ENCODE measurements around the gene KIF16B. TPM values are rescaled to one million over a fixed set of nuclear protein-coding genes. Genes with fewer than 3 reads are reported as not detected.

Gene KIF16B
- total and polyA plus RNA-seq, 2 of the 8 experiments (the other 6 are each of a cell fraction or from before 2014, with no cell fraction given), result 3.0 to 9.2 TPM

GRCh38 chr20:16612706-16613105 lies 39.5 kb upstream of the KIF16B start:
- H4K20me1 ChIP-seq (replicated peaks in 1 of 2; ENCODE audit: control insufficient read depth in 1 of 2, insufficient read depth in 2 of 2, low read length in 2 of 2), result no peaks in the 10 kb centered on the region
- peaks cover 0 to 3% (median 1%) of the 10 kb centered on the region in 4 experiments; a peak in 1 of 7 replicates for H3K4me1 ChIP-seq (replicated peaks in 1 of 4; ENCODE audit: control insufficient read depth in 3 of 4, insufficient read depth in 4 of 4, low read length in 3 of 4)
- no peak overlapping the region for H2BK15ac ChIP-seq (ENCODE audit: low read length)
- ChIA-PET POLR2A (ENCODE audit: partially characterized antibody) (no interaction called here), CTCF (ENCODE audit: partially characterized antibody) (interaction anchor here (1.0 to 2.5 kb wide), 6 partner anchors 10 to 136 kb away, joined by 3 to 6 read pairs (median 3); partner anchors contain the start of gene OTOR)
- peaks cover 4 to 6% of the 10 kb centered on the region in 2 experiments; a peak in 1 of 4 replicates for H3K9me3 ChIP-seq (ENCODE audit: insufficient read depth in 2 of 2, low read depth in 1 of 2, low read length in 1 of 2)
- H3K23ac ChIP-seq (ENCODE audit: insufficient read length), result no peak overlapping the region
- WGBS, 2 experiments (ENCODE audit: extremely low coverage in 1 of 2, insufficient coverage in 1 of 2, insufficient read length in 1 of 2, insufficient replicate concordance in 2 of 2, low coverage in 1 of 2, low lambda C conversion rate in 2 of 2, missing lambda C conversion rate in 1 of 2), result 87% methylated on average over 2 of the region's 2 CpGs; no CpG with 5 or more reads in 1 of the 2 experiments
- no peaks in the 10 kb centered on the region for H3K79me1 ChIP-seq (ENCODE audit: low read depth, low read length)
- no peak overlapping the region for H3K18ac ChIP-seq (ENCODE audit: extremely low read depth, low read length)
- H3K23me2 ChIP-seq (ENCODE audit: low read depth, low read length), result no peaks in the 10 kb centered on the region
- no peak overlapping the region for H3K27ac ChIP-seq (ENCODE audit: low read depth, low read length)
- H4K8ac ChIP-seq (ENCODE audit: extremely low read depth, insufficient read depth, low read length), result no peak overlapping the region
- FAIRE-seq (no peak), DNase-seq (ENCODE audit: low read depth in 1 of 2, low spot score in 2 of 2) (no peak)
- H4K91ac ChIP-seq (replicated peaks; ENCODE audit: insufficient read length, low read length), result no peak overlapping the region
- no peak overlapping the region for H2AFZ ChIP-seq (ENCODE audit: low read length)
- no peak overlapping the region for H3K4me3 ChIP-seq (ENCODE audit: extremely low read depth in 1 of 4, insufficient read depth in 2 of 4, low read depth in 3 of 4, low read length in 4 of 4)
- no peak overlapping the region for H2AK5ac ChIP-seq (ENCODE audit: low read depth, low read length)
- H2BK20ac ChIP-seq (ENCODE audit: low read length), result no peak overlapping the region
- no peaks in the 10 kb centered on the region for H3K79me2 ChIP-seq (ENCODE audit: control insufficient read depth in 1 of 2, insufficient read depth in 2 of 2, low read length in 2 of 2)
- H3K4ac ChIP-seq (replicated peaks; ENCODE audit: insufficient read length, low read depth, low read length), result no peak overlapping the region
- H3K9ac ChIP-seq (replicated peaks in 1 of 4; ENCODE audit: extremely low read depth in 1 of 4, low read depth in 3 of 4, low read length in 3 of 4), result no peak overlapping the region
- no peak overlapping the region for H3K4me2 ChIP-seq (ENCODE audit: insufficient read depth in 1 of 2, low read depth in 2 of 2, low read length in 2 of 2)
- no peak overlapping the region for H2BK12ac ChIP-seq (ENCODE audit: low read depth, low read length)
- no peaks in the 10 kb centered on the region for H3K27me3 ChIP-seq (replicated peaks in 1 of 4; ENCODE audit: control insufficient read depth in 3 of 4, extremely low read depth in 1 of 4, insufficient read depth in 3 of 4, low read length in 3 of 4)
- no peak overlapping the region for H3K56ac ChIP-seq (replicated peaks; ENCODE audit: insufficient read length, low read depth, low read length)
- H2BK5ac ChIP-seq (ENCODE audit: low read depth, low read length), result no peak overlapping the region
- no peak for TF ChIP-seq SIX5 (IDR thresholded peaks at IDR 0.05; ENCODE audit: low read depth, low read length)
- TF ChIP-seq NRF1 (IDR thresholded peaks at IDR 0.05; ENCODE audit: low read depth, low read length), result no peak
- no peak for TF ChIP-seq EP300 (IDR thresholded peaks at IDR 0.05; ENCODE audit: borderline replicate concordance in 1 of 2, low read depth in 2 of 2, low read length in 2 of 2)
- TF ChIP-seq SAP30 (IDR thresholded peaks at IDR 0.05; ENCODE audit: insufficient read depth, insufficient replicate concordance, low read length), result no peak
- no peak for TF ChIP-seq RXRA (IDR thresholded peaks at IDR 0.05; ENCODE audit: insufficient read depth, low read depth, low read length)
- TF ChIP-seq CBX8 (IDR thresholded peaks at IDR 0.05; ENCODE audit: borderline replicate concordance, low read depth, low read length), result no peak
- TF ChIP-seq HDAC6 (IDR thresholded peaks at IDR 0.05; ENCODE audit: low read depth, low read length), result no peak
- TF ChIP-seq SP1 (IDR thresholded peaks at IDR 0.05; ENCODE audit: low read depth, low read length), result no peak
- H2BK120ac ChIP-seq (replicated peaks; ENCODE audit: low read depth, low read length), result no peak overlapping the region
- no peak overlapping the region for H3K14ac ChIP-seq (ENCODE audit: insufficient read length)
- H3K36me3 ChIP-seq (ENCODE audit: control insufficient read depth in 2 of 4, insufficient read depth in 4 of 4, low read length in 3 of 4), result no peaks in the 10 kb centered on the region
- H4K5ac ChIP-seq (ENCODE audit: insufficient read length, low read depth, low read length), result no peak overlapping the region

Measured in H1 (cell line).